ENCODE measurements around the gene YWHAG.

The YWHAG gene

GRCh38 chr7:76377186-76377918 lies 18.6 kb upstream of the YWHAG start:
- no peak for TF ChIP-seq CTCF (IDR thresholded peaks at IDR 0.05; ENCODE audit: low read depth, low read length)
- DNase-seq (ENCODE audit: low read depth in 2 of 2) = peak in 1 of 2 donors; percentile 46
- H3K4me3 ChIP-seq (replicated peaks in 1 of 2; ENCODE audit: low read depth in 2 of 2, low read length in 2 of 2) = no peak overlapping the region

GRCh38 chr7:76375251-76375650 lies 16.5 kb upstream of the YWHAG start:
- no peak for TF ChIP-seq CTCF (IDR thresholded peaks at IDR 0.05; ENCODE audit: low read depth, low read length)
- no peak overlapping the region for H3K4me3 ChIP-seq (replicated peaks in 1 of 2; ENCODE audit: low read depth in 2 of 2, low read length in 2 of 2)
- no peak for DNase-seq (ENCODE audit: low read depth in 2 of 2)

GRCh38 chr7:76372984-76373833 lies 14.4 kb upstream of the YWHAG start:
- peak; percentile 79 to 86 for DNase-seq (ENCODE audit: low read depth in 2 of 2)
- H3K4me3 ChIP-seq (replicated peaks in 1 of 2; ENCODE audit: low read depth in 2 of 2, low read length in 2 of 2) = no peak overlapping the region
- TF ChIP-seq CTCF (IDR thresholded peaks at IDR 0.05; ENCODE audit: low read depth, low read length) = no peak

GRCh38 chr7:76371396-76371795 lies 12.6 kb upstream of the YWHAG start:
- TF ChIP-seq CTCF (IDR thresholded peaks at IDR 0.05; ENCODE audit: low read depth, low read length) = no peak
- no peak for DNase-seq (ENCODE audit: low read depth in 2 of 2)
- no peak overlapping the region for H3K4me3 ChIP-seq (replicated peaks in 1 of 2; ENCODE audit: low read depth in 2 of 2, low read length in 2 of 2)

- TF ChIP-seq CTCF (IDR thresholded peaks at IDR 0.05; ENCODE audit: low read depth, low read length) = no peak
- H3K4me3 ChIP-seq (replicated peaks in 1 of 2; ENCODE audit: low read depth in 2 of 2, low read length in 2 of 2) = no peak overlapping the region
- no peak for DNase-seq (ENCODE audit: low read depth in 2 of 2)
Measured at GRCh38 chr7:76369018-76369417, 10.2 kb upstream of the YWHAG start.

GRCh38 chr7:76368190-76368589 lies 9.4 kb upstream of the YWHAG start:
- DNase-seq (ENCODE audit: low read depth in 2 of 2) = no peak
- TF ChIP-seq CTCF (IDR thresholded peaks at IDR 0.05; ENCODE audit: low read depth, low read length) = no peak
- H3K4me3 ChIP-seq (replicated peaks in 1 of 2; ENCODE audit: low read depth in 2 of 2, low read length in 2 of 2) = no peak overlapping the region
